Urinary bladder (tissue), 4 donors: ENCODE data around the gene CHI3L2. TPM values are rescaled to one million over a fixed set of nuclear protein-coding genes. Genes with fewer than 3 reads are reported as not detected.

Source experiments
- DNase-seq: peaks from one replicate; pipeline ENCODE4 v3.0.0-alpha.2; 2015; ENCODE audit errors: extremely low spot score
- H3K27ac ChIP-seq: one replicate; pipeline ENCODE4 v1.5.1; 2013; ENCODE audit warnings: low read depth, mild to moderate bottlenecking, moderate library complexity
- H3K36me3 ChIP-seq: one replicate; pipeline ENCODE4 v1.6.1; 2013; ENCODE audit warnings: mild to moderate bottlenecking, moderate library complexity; ENCODE audit not compliant: insufficient read depth
- H3K4me1 ChIP-seq: one replicate; pipeline ENCODE4 v1.6.1; 2013; ENCODE audit warnings: mild to moderate bottlenecking, moderate library complexity; ENCODE audit not compliant: insufficient read depth
- H3K4me3 ChIP-seq: one replicate; pipeline ENCODE4 v1.5.1; 2013; ENCODE audit warnings: low read depth, low read length
- WGBS: extraction: QIAGEN DNeasy Blood & Tissue Kit; methylation state at CpG from one replicate; pipeline ENCODE4 v1.1.7; 2013; 5-methylcytosine and 5-hydroxymethylcytosine counted together
- polyA plus RNA-seq: library from polyadenylated mRNA; stranded (reverse); fragments of 200-250 nt; gene quantifications from one replicate; pipeline ENCODE4 v1.2.3, GENCODE V29; 2013
- total RNA-seq: library from RNA; depleted of rRNA; stranded (reverse); fragments of >200 nt; gene quantifications from one replicate; pipeline ENCODE4 v1.2.3, GENCODE V29; 2014
- donor health status: healthy with polysubstance abuse.
- donor health status: healthy.

CHI3L2 gene
- total and polyA plus RNA-seq, 2 donors: 0.26 to 4.9 TPM

DNA sequence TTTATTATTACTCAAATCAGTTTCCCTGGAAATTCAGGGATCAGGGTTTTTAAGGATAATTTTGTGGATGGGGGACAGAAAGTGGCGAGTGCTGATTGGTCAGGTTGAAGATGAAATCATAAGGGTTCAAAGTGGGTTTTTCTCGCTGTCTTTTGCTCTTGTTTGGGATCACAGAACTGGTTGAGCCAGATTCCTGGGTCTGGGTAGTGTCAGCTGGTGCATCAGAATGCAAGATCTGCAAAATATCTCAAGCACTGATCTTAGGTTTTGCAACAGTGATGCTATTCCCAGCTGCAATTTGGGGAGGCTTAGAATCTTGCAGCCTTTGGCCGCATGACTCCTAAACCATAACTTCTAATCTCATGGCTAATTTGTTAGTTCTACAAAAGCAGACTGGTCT lies 9.3 kb downstream of the CHI3L2 start:
- Histone ChIP-seq H3K36me3 (no peaks in the 10 kb centered on the region), H3K4me1 (no peaks in the 10 kb centered on the region), H3K4me3 (no peak overlapping the region), H3K27ac (no peak overlapping the region)
- no peak for DNase-seq
- 60% methylated on average over 3 of the region's 3 CpGs for WGBS

GRCh38 chr1:111238056-111238795 lies 10.7 kb downstream of the CHI3L2 start:
- no peaks in the 10 kb centered on the region for H3K36me3 ChIP-seq
- no peaks in the 10 kb centered on the region for H3K4me1 ChIP-seq
- H3K4me3 ChIP-seq: no peak overlapping the region
- DNase-seq: no peak
- whole genome bisulfite sequencing: 86% methylated on average over 5 of the region's 5 CpGs
- no peak overlapping the region for H3K27ac ChIP-seq

DNA sequence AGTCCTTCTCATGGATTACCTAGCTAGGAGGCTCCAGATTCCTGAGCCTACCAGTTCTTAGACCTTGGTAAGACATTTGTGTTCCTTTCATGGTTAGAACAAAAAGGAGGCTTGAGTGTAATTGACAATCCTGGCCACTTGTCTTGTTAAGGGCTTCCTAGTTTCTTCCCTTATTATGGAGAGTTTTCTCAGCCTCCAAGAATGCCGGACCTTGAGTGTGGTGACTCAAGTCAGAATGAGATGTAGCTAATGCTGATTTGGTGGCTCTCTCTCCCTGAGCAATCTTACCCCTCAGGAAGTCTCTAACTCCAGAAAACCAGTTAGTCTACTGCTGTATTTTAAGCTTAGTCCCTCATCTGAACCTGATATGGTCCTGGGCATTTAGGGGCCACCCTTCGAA lies 14.3 kb downstream of the CHI3L2 start:
- DNase-seq: no peak
- Histone ChIP-seq H3K36me3 (no peaks in the 10 kb centered on the region), H3K4me1 (no peaks in the 10 kb centered on the region), H3K27ac (no peak overlapping the region), H3K4me3 (no peak overlapping the region)
- WGBS: 80% methylated on average over 2 of the region's 2 CpGs

- no peak for DNase-seq
- WGBS: 51% methylated on average over 4 of the region's 4 CpGs
- H3K4me1 ChIP-seq: no peaks in the 10 kb centered on the region
- H3K4me3 ChIP-seq: no peak overlapping the region
- no peak overlapping the region for H3K27ac ChIP-seq
- no peaks in the 10 kb centered on the region for H3K36me3 ChIP-seq
Observed at GRCh38 chr1:111242805-111243523, 15.5 kb downstream of the CHI3L2 start.

- 71% methylated on average over 5 of the region's 5 CpGs for WGBS
- Histone ChIP-seq H3K27ac (no peak overlapping the region), H3K4me1 (no peaks in the 10 kb centered on the region), H3K4me3 (no peak overlapping the region), H3K36me3 (no peaks in the 10 kb centered on the region)
- no peak for DNase-seq
Observed at GRCh38 chr1:111247125-111247838, 19.8 kb downstream of the CHI3L2 start.

DNA sequence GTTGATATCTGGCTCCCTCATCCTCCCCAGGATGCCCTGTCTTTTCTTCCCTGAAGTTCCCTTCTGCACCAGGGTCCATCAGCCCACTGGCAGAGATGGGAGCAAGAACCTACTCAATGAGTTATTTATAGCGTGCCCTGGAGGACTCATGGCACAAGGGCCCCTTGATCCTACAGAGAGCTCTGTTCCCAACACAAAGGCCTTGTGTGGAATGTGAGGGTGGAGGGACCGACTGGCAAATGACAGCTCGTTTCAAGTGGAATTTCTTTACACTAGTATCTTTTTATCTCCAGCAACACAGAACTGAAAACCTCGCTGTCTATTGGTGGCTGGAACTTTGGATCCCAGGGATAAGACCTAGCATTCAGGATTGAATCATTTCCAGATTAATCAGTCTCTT lies 22.4 kb downstream of the CHI3L2 start:
- Histone ChIP-seq H3K4me1 (no peaks in the 10 kb centered on the region), H3K36me3 (no peaks in the 10 kb centered on the region), H3K27ac (no peak overlapping the region), H3K4me3 (no peak overlapping the region)
- DNase-seq: no peak
- 58% methylated on average over 4 of the region's 4 CpGs for WGBS

DNA sequence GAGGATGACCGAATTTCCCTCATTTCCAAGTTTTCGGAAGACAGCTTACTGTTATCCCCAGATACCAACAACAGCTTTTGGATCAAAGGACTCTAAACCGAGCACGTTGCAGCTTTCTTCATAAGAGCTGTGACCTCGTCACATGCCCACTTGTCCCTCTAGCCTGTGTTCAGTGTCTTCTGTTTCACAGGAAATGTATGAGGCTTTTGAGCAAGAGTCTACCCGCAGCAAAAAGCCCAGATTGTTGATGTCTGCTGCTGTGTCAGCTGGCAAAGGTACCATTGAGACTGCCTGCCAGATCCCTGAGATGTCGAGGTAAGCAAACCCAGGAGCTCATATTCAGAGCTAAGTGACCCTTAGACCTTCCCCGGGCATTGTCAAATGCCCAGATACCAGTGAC lies 24.1 kb downstream of the CHI3L2 start:
- Histone ChIP-seq H3K36me3 (no peaks in the 10 kb centered on the region), H3K27ac (no peak overlapping the region), H3K4me1 (no peaks in the 10 kb centered on the region), H3K4me3 (no peak overlapping the region)
- 71% methylated on average over 8 of the region's 8 CpGs for WGBS
- no peak for DNase-seq

DNA sequence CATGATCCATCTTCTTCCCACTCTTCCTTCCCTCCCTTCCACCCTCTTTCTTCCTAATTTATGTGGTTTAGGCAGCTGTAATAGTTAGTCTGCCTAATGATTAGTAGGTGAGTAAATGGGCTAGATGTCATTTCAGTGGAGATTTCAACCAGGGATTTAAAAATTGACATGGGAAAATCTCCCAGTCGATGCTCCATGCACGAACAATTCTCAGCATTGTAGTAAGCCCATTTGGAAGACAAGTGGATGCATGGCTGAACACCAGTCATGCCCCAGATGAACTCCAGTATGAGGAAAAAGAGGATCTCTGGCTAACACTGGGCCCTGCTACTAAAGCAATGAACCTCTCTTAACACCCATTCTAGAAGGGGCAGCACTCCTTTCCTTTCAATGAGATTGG lies 25.3 kb downstream of the CHI3L2 start:
- Histone ChIP-seq H3K4me3 (no peak overlapping the region), H3K4me1 (no peaks in the 10 kb centered on the region), H3K27ac (no peak overlapping the region), H3K36me3 (no peaks in the 10 kb centered on the region)
- 92% methylated on average over 2 of the region's 2 CpGs for WGBS
- DNase-seq: no peak

DNA sequence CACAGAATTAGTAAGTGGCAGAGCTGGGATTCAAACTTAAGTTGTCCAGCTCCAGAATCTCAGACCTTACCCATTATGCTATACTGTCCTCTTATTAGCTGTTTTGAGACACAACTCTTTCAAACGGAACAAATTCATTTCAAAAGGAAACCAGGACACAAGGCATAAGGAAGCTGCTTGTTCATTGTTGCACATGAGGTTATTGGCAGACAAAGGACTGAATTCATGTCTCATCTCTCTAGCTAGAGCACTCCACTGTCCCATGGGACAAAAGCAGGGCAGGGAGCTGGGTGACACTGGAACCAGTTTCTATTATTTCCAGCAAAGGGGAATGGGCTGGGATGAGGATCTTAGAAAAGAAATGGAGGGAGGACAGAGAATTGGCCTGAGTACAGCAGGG lies 26.4 kb downstream of the CHI3L2 start:
- Histone ChIP-seq H3K4me1 (no peaks in the 10 kb centered on the region), H3K27ac (no peak overlapping the region), H3K4me3 (no peak overlapping the region), H3K36me3 (no peaks in the 10 kb centered on the region)
- WGBS: 66% methylated on average over 1 of the region's 1 CpG
- no peak for DNase-seq

DNA sequence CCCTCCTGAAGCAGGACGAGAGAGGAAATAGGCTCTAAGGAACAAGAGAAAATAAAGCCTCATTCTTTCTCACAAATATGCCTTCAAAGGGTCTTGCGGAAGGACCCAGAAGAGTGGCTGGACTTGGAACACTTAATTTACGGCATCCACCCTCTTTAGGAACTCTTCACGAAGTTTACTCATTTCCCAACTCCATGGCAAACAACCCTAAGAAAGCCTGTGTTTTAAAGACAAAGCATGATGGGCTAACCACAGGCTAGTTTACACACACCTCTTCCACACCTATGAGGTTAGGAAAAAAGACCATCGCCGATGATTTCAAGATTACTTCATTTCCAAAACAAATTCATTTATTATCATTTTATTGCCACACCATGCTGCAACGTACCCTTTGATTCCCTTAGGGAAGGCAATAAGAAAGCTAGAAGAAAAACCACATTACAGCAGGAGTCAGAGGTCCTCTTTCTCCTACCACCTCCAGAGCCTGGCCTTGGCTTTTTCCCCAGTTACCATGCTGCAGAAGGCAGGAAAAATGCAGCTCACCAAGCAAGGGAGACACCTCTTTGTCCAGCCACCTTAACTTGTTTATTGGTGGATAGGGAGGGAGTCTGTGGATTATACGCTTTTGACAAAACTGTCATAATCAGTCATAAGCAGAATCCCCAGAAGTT lies 29.6 kb downstream of the CHI3L2 start:
- WGBS: 78% methylated on average over 8 of the region's 8 CpGs
- no peak for DNase-seq

GRCh38 chr1:111267801-111268508 lies 40.4 kb downstream of the CHI3L2 start:
- WGBS: 88% methylated on average over 4 of the region's 4 CpGs
- Histone ChIP-seq H3K4me3 (no peak overlapping the region), H3K4me1 (no peaks in the 10 kb centered on the region), H3K27ac (no peak overlapping the region), H3K36me3 (no peaks in the 10 kb centered on the region)
- DNase-seq: no peak

More for the DNA sequence above, 29.6 kb downstream of the CHI3L2 start:
- Histone ChIP-seq H3K4me1 (no peaks in the 10 kb centered on the region), H3K4me3 (no peak overlapping the region), H3K36me3 (no peaks in the 10 kb centered on the region), H3K27ac (no peak overlapping the region)

DNA sequence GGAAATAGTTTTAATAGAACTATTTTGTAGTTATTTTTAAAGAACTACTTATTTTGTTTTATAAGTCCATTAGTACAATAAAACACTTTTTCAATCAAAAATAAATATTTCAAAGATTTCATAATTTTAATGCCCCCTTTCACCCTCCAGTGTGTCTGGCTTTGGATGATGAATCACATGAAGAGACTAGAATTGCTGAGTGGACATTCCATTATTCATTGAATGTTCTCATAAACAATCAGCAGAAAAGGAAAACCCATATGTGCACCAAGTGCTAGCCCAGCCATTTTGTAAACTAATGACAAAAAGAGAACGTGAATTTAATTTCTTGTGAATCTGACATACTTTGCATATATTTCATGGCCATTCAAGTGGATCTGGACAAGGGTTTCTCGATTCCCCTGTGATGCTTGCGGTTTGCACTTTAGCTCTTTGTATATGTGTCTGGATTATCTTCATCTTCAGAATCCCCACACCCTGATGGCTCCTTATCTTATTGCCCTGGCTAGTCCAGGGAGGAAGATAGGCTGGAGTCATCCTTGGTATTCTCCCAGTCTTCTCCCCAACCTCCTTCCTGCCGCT lies 42.4 kb downstream of the CHI3L2 start:
- Histone ChIP-seq H3K4me3 (no peak overlapping the region), H3K36me3 (no peaks in the 10 kb centered on the region), H3K27ac (no peak overlapping the region), H3K4me1 (no peaks in the 10 kb centered on the region)
- DNase-seq: no peak
- 81% methylated on average over 4 of the region's 4 CpGs for WGBS
